Colon (tissue), 2 donors: ENCODE data around the gene CDHR3.

Experiments
- FAIRE-seq: peaks from 2 replicates; lab custom pipeline; 2012; peaks lifted over from hg19 to GRCh38; lab: Jason Lieb, UNC
- donor health status: control.
- donor health status: control.

The CDHR3 gene

GRCh38 chr7:106050002-106050745 lies 87.1 kb downstream of the CDHR3 start:
- no peak for FAIRE-seq

DNA sequence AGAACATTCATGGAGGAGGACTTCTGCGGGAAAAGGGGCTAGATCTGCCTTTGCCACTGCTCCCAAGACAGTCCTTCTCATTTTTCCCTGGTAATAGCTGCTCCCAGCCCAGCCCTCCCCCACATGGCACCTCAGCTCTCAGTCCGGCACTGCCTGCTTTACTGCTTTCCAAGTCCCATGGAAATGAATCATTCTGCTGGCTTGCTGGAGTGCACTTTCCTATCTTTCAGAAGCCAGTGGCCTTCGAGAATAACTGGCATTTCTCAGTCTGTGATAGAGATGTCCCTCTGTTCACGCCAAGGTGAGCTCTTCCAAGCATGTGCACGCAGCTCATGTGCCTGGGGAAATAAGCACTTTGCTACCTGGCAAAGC lies 87.7 kb downstream of the CDHR3 start:
- no peak for FAIRE-seq

GRCh38 chr7:106052681-106053080 lies 89.6 kb downstream of the CDHR3 start:
- FAIRE-seq, result no peak

GRCh38 chr7:106053109-106053508 lies 90.0 kb downstream of the CDHR3 start:
- FAIRE-seq, result no peak

DNA sequence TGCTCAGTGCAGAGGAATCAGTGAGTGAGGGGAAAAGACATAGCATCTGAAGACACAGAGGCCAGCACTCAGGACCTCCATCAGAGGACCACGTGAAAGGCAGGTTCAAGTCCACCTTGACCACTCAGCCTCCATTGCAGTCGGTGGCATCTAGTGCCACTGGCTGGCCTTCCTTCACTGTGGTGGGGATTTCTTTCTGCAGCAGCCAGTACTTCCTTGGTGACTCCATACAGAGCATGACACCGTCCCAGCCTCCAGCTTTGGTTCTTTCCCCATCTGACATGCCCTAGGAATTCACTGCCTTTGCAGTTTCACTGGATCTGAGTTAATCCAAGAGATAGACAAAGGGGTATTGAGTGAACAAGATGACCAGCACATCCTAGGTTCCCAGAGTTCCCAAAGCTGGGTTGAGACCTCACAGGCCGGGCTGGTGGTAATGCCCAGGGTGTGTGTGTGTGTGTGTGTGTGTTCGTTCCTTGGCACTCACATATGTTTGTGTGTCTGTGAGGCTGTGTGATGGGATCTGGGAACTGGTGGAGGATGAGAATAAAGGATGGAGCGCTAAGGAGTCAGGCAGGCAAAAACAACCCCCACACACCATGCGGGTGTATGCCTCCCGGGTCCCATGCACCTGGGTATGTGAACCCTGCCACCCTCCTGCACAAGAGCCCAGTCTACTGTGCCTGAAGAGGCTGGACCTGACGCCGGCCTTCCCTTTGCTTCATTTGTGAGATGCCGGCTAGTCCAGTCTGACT lies 91.3 kb downstream of the CDHR3 start:
- FAIRE-seq, result no peak

GRCh38 chr7:106054971-106055532 lies 92.0 kb downstream of the CDHR3 start:
- FAIRE-seq, result no peak

GRCh38 chr7:106056513-106057203 lies 93.6 kb downstream of the CDHR3 start:
- FAIRE-seq, result no peak

DNA sequence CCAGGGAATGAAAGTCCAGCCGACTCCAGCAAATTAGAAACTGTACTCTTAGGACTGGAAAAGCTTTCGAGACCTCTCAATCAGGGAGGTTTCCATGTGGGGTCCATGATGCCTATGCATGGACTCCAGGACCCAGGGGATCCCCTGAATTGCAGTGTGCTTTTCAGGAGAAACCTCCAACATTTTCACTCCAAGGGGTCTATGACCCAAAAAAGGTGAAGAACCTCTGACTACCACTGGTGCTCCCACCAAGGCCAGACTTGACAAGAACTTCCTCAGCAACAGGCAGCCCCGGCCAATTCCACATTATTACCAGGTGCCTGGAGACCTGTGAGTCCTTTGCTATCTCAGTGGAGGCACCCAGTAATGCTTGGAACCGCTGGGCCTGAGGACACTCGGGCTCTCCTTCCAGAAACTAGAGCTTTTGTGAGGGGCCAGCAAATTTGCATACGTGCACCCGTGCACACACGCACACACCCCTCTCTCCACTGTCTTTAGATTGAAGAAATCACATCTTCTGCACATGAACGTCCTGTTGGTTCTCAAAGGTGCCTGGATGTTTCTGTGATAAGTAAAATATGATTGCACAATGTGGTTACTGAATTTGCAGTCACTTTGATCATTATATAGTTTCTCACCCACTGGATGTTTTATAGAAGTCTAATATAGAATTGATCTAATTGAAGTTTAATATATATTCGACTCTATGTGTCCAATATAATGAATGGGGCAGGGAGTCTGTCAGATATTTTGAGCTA lies 94.3 kb downstream of the CDHR3 start:
- FAIRE-seq, result no peak

- FAIRE-seq, result no peak
Measured at GRCh38 chr7:106057962-106058927, 95.2 kb downstream of the CDHR3 start.

DNA sequence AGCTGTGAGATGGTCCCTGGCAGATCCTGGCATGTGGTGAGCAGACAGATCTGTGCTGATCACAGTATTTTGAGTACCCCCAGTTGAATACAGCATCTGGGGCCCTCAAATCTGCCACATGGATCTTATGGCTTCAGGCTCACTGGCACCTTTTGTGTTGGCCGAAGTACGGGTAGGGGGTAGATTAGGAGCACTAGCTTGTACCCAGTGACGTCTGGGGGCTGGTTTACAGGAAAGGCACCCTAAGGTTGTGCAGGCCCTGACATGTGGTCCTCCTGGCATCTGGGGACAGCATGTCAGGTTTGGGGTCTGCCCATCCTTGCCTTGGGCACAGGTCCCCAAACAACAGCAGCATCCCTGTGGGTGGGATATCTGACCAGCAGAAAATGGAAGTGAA lies 95.9 kb downstream of the CDHR3 start:
- no peak for FAIRE-seq

DNA sequence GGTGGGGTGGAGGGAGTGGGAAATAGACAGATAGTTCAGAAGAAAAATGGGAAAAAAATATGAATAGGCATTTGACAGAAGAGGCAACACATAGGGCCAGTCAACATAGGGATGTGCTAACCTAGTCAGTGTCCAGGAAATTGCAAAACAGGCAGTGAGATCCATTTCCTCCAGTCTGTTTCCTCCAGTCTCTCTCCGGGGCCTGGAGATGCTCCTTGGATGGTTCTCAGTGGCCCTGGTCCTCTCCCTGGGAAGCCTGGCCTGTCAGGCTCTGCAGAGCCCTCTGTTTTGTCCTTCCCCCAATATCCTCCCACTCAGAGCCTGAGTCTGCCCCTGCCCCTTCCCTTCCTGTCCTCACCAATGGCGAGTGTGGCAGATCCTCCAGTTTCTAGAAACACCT lies 96.5 kb downstream of the CDHR3 start:
- FAIRE-seq, result no peak

DNA sequence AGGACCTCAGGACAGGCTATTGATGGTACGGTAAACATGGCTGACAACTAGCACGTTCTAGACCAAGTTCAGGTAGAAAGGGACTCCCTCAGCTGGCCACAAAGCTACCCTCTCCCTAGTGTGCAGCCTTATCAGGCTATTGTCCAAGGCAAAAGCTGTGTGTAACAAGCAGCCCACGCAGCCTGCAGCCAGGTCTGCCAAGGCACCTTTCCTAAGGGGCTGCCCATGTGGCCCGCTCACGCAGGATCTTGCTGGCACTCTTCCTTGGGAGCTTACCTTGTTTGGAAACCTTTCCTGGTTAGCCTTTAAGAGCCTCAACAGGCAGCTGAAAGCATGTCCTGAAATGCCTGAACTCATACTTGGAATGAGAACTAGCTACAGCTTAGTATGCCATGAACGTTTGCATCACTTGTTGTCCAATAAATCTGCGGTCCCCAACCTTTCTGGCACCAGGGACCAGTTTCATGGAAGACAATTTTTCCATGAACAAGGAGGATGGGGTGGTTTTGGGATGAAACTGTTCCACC lies 97.4 kb downstream of the CDHR3 start:
- FAIRE-seq, result no peak

DNA sequence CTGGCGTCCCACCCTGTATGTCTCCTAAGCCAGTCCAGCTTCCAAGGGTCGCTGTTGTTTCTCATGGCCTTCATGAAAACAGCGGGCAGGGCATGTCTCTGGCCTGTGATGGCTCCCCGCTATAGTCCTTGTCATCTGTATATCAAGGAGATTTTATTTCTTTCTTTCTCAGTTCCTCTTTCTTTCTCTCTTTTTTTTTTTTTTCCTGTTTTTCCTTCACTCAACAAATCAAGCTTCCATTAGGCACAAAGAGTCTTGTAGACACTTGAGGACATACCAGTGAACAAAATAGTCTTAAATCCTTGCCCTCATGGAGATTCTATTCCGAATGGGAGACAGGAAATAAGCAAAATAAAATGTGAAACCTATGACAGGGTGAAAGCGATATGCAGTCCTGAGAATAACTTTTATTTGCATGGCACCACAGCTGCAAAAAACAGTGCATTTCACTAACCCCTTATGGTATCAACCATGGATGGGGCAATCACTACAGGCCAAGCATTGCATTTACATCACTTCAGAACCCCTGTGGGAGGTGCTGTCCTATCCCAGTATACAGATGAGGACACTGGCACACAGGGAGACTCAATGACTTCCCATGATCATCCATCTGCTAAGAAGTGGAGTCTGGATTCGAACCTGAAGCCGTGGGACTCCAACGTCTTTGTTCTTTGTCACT lies 98.4 kb downstream of the CDHR3 start:
- no peak for FAIRE-seq

- FAIRE-seq, result no peak
Measured at GRCh38 chr7:106062006-106062405, 98.9 kb downstream of the CDHR3 start.

- FAIRE-seq, result no peak
Measured at GRCh38 chr7:106062521-106062931, 99.5 kb downstream of the CDHR3 start.

DNA sequence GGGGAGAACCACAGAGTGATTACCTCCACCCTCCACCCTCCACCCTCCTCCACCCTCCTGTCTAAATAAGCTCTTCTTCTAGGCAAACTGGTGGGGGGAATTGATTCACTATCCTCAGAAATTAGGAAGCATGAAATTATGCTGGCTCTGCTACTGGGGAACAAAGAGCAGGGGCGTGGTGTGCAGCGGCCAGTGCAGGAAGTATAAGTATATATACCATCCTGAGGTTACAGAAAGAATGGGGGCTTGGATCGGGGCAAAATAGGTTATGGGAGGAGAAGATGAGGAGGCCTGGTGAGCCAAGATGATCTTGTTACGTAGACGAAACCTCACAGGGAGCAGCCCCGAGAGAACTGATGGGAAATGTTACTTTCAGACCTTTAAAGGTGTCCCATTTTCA lies 100.0 kb downstream of the CDHR3 start:
- no peak for FAIRE-seq

DNA sequence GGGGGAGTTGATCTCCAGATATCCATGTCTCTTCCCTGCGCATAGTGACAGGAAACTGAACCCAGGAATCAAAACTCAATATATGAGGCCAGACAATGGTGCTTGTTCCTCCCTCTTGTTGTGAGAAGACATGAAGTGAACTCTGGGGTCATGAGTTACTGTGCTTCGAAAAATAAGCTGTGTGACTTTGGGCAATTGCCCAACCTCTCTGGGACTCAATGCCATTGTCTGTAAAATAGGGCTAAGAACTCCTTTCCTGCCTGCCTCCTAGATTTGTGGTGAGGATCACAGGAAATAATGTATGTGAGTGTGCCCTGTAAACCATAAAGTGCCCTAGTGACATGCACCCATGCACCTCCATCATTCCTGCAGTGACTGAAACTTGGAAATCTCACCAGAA lies 100.6 kb downstream of the CDHR3 start:
- no peak for FAIRE-seq

GRCh38 chr7:106064316-106064715 lies 101.3 kb downstream of the CDHR3 start:
- no peak for FAIRE-seq

GRCh38 chr7:106064771-106065574 lies 101.9 kb downstream of the CDHR3 start:
- no peak for FAIRE-seq
